ENCODE results near the gene MAP1S.

Gene MAP1S

GRCh38 chr19:17718947-17719711, at the start of gene MAP1S:
Gene MAP1S, plus strand, starts transcription at chr19:17719480. Its CDS starts 23 bp downstream, at chr19:17719503.
- peak; percentile 87 for DNase-seq (ENCODE audit: extremely low spot score, insufficient read length, low read depth)
- peak; percentile 79 for FAIRE-seq

- DNase-seq (ENCODE audit: extremely low spot score, insufficient read length, low read depth) (no peak), FAIRE-seq (no peak)
These were observed 47.4 kb upstream of the MAP1S start for GRCh38 chr19:17671906-17672305.

GRCh38 chr19:17673937-17674799, 45.1 kb upstream of the MAP1S start:
- DNase-seq (ENCODE audit: extremely low spot score, insufficient read length, low read depth) (no peak), FAIRE-seq (no peak)

- DNase-seq (ENCODE audit: extremely low spot score, insufficient read length, low read depth) (no peak), FAIRE-seq (no peak)
These were observed 43.0 kb upstream of the MAP1S start for GRCh38 chr19:17676295-17676694.

- FAIRE-seq (no peak), DNase-seq (ENCODE audit: extremely low spot score, insufficient read length, low read depth) (no peak)
These were observed 42.3 kb upstream of the MAP1S start for GRCh38 chr19:17677002-17677401.

GRCh38 chr19:17678836-17679235, 40.4 kb upstream of the MAP1S start:
- DNase-seq (ENCODE audit: extremely low spot score, insufficient read length, low read depth) (no peak), FAIRE-seq (no peak)

- FAIRE-seq: no peak
- no peak for DNase-seq (ENCODE audit: extremely low spot score, insufficient read length, low read depth)
These were observed 39.6 kb upstream of the MAP1S start for GRCh38 chr19:17679526-17680229.

GRCh38 chr19:17680230-17680722, 39.0 kb upstream of the MAP1S start:
- DNase-seq (ENCODE audit: extremely low spot score, insufficient read length, low read depth) (peak; percentile 73), FAIRE-seq (peak; percentile 75)

- DNase-seq (ENCODE audit: extremely low spot score, insufficient read length, low read depth): no peak
- no peak for FAIRE-seq
These were observed 37.7 kb upstream of the MAP1S start for GRCh38 chr19:17681505-17682125.

GRCh38 chr19:17682273-17682672, 37.0 kb upstream of the MAP1S start:
- FAIRE-seq (no peak), DNase-seq (ENCODE audit: extremely low spot score, insufficient read length, low read depth) (no peak)

GRCh38 chr19:17683078-17683477, 36.2 kb upstream of the MAP1S start:
- FAIRE-seq (no peak), DNase-seq (ENCODE audit: extremely low spot score, insufficient read length, low read depth) (no peak)

- FAIRE-seq: no peak
- DNase-seq (ENCODE audit: extremely low spot score, insufficient read length, low read depth): no peak
These were observed 35.0 kb upstream of the MAP1S start for GRCh38 chr19:17684256-17684655.

- no peak for FAIRE-seq
These were observed 33.7 kb upstream of the MAP1S start for GRCh38 chr19:17685451-17686022.

GRCh38 chr19:17686023-17686521, 33.2 kb upstream of the MAP1S start:
- no peak for FAIRE-seq
- no peak for DNase-seq (ENCODE audit: extremely low spot score, insufficient read length, low read depth)

More at GRCh38 chr19:17685451-17686022, 33.7 kb upstream of the MAP1S start:
- DNase-seq (ENCODE audit: extremely low spot score, insufficient read length, low read depth): no peak

- no peak for DNase-seq (ENCODE audit: extremely low spot score, insufficient read length, low read depth)
- no peak for FAIRE-seq
These were observed 32.7 kb upstream of the MAP1S start for GRCh38 chr19:17686592-17687024.

GRCh38 chr19:17687141-17687856, 32.0 kb upstream of the MAP1S start:
- no peak for FAIRE-seq
- DNase-seq (ENCODE audit: extremely low spot score, insufficient read length, low read depth): no peak

GRCh38 chr19:17687857-17688784, 31.2 kb upstream of the MAP1S start, which contains the start of gene UNC13A:
Gene UNC13A, minus strand, starts transcription at chr19:17688354. Its CDS starts 155 bp downstream, at chr19:17688199.
- DNase-seq (ENCODE audit: extremely low spot score, insufficient read length, low read depth): no peak

More at GRCh38 chr19:17687857-17688784, 31.2 kb upstream of the MAP1S start, which contains the start of gene UNC13A:
- FAIRE-seq: no peak
